GM12864 (cell line): ENCODE measurements around the gene TDRD5.

ENCODE experiments used
- DNase-seq: peaks from one replicate; pipeline ENCODE4 v3.0.0-alpha.2; 2011; ENCODE audit warnings: low read depth
- H3K4me3 ChIP-seq: 2 replicates; pipeline ENCODE4 v1.5.1; 2011; ENCODE audit warnings: mild to moderate bottlenecking, low read depth, low read length, control low read depth
- TF ChIP-seq, protein P1 (sequence below): IDR thresholded peaks from 2 replicates; pipeline ENCODE4 v1.5.1; 2011; ENCODE audit warnings: low read depth, mild to moderate bottlenecking, moderate library complexity, low read length, control low read depth, inconsistent platforms; ENCODE audit errors: missing control alignments

TDRD5 gene

DNA sequence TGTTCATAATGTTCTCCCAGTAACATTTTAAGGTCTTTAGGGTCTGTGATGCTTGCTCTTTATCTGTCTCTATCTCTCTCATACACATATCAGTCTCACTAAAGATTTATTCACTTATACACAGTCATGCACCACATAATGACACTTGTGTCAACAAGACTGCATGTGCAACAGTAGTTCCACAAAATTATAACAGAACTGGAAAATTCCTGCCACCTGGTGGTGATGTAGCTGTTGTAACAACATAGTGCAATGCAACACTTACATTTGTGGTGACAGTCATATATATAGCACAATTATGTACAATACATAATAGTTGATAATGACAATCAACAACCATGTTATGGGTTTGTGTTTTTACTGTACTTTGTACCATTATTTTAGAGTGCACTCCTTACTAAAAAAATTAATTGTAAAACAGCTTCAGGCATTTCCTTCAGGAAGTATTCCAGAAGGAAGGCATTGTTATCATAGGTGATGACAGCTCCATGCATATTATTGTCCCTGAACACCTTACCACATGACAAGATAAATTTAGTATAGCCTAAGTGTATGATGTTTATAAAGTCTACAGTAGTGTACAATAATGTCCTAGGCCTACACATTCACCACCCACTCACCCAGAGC lies 8.1 kb downstream of the TDRD5 start:
- no peak for DNase-seq

DNA sequence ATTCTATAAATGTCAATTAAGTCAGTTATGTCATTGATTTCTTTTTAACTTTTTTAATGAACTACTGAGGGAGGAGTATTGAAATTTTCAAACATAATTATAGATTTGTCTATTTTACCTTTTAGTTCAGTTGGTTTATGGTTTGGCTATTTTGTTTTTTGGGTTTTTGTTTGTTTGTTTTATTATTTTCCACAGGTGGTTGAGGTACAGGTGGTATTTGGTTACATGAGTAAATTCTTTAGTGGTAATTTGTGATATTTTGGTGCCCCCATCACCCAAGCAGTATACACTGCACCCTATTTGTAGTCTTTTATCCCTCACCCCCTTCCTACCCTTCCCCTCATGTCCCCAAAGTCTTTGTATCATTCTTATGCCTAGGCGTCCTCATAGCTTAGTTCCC lies 9.5 kb downstream of the TDRD5 start:
- DNase-seq, result no peak
- TF ChIP-seq, protein P1, sequence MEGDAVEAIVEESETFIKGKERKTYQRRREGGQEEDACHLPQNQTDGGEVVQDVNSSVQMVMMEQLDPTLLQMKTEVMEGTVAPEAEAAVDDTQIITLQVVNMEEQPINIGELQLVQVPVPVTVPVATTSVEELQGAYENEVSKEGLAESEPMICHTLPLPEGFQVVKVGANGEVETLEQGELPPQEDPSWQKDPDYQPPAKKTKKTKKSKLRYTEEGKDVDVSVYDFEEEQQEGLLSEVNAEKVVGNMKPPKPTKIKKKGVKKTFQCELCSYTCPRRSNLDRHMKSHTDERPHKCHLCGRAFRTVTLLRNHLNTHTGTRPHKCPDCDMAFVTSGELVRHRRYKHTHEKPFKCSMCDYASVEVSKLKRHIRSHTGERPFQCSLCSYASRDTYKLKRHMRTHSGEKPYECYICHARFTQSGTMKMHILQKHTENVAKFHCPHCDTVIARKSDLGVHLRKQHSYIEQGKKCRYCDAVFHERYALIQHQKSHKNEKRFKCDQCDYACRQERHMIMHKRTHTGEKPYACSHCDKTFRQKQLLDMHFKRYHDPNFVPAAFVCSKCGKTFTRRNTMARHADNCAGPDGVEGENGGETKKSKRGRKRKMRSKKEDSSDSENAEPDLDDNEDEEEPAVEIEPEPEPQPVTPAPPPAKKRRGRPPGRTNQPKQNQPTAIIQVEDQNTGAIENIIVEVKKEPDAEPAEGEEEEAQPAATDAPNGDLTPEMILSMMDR, result no peak
- H3K4me3 ChIP-seq, result no peak overlapping the region

More for the DNA sequence above, 8.1 kb downstream of the TDRD5 start:
- TF ChIP-seq, protein P1, result peak; percentile 35
- no peak overlapping the region for H3K4me3 ChIP-seq

DNA sequence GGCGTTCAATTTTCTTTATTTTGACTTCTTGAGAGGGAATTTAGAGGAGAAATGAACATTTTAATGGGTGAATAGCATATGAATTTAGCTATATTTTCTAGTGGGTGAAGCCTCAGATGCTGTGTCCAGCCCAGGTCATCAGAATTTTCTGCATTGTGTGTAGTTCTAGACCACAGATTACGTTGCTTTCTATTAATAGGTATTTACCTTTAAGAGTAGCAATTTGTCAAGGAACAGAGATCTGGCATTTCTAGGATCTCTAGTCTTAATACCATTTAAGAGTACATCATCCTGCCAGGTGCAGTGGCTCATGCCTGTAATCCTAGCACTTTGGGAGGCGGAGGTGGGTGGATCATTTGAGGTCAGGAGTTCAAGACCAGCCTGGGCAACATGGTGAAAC lies 20.7 kb downstream of the TDRD5 start:
- H3K4me3 ChIP-seq, result no peak overlapping the region
- TF ChIP-seq, protein P1, result no peak

DNA sequence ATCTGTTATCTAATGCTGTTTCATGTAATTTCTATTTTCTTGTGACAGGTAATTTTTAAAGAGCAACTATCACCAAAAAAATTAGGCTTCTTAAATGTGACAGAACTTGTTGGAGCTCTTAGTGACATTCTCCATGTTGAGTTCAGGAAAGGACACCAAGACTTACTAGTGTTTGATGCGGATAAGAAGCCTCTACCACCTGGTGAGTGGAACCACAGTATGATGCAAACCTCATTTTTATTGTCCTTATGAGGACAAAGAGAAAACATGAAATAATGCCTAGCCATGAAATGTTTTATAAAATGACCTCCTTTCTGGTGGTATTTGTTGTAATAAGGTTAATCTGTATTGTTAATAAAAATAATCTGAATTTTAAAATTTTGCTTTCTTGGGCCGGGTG lies 39.1 kb downstream of the TDRD5 start:
- H3K4me3 ChIP-seq, result no peak overlapping the region
- TF ChIP-seq, protein P1, result no peak
- DNase-seq, result no peak

More for the DNA sequence above, 20.7 kb downstream of the TDRD5 start:
- no peak for DNase-seq

DNA sequence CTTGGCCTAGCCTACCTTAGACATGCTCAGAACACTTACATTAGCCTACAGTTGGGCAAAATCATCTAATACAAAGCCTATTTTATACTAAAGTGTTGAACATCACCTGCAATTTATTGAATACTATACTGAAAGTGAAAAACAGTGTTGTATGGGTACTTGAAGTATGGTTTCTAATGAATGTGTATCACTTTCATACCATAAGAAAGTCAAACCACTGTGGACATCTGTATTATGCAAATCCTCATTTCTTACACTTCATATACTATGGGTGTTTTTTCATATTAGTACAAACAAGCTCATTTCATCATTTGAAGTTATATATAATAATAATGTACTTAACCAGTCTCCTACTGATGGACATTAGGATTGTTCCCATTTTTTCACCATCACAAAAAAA lies 41.2 kb downstream of the TDRD5 start:
- TF ChIP-seq, protein P1, result no peak
- DNase-seq, result no peak
- no peak overlapping the region for H3K4me3 ChIP-seq

DNA sequence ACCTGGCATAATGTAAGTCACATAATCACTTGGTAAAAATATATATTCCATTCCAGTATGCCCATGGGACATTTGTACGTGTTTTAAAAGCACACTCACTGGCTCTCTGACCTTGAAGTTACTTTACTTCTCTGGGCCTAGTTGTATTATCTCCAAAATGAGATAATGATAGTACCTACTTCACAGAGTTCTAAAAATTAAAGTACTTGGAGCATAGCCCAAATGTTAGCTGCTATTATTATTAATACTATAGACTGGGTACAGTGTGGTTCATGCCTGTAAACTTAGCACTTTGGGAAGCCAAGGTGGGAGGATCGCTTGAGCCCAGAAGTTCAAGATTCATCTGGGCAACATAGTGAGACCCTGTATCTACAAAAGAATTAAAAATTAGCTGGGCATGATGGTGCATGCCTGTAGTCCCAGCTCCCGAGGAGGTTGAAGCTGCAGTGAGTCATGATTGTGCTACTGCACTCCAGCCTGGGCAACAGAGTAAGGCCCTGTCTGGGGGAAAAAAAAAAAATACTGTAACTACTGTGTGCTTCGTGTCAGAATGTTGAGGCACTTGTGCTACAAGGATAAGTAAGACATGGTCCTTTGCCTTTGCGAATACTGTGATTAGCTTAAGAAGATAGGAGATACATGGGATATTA lies 45.7 kb downstream of the TDRD5 start:
- no peak overlapping the region for H3K4me3 ChIP-seq
- TF ChIP-seq, protein P1, result no peak
- DNase-seq, result no peak

DNA sequence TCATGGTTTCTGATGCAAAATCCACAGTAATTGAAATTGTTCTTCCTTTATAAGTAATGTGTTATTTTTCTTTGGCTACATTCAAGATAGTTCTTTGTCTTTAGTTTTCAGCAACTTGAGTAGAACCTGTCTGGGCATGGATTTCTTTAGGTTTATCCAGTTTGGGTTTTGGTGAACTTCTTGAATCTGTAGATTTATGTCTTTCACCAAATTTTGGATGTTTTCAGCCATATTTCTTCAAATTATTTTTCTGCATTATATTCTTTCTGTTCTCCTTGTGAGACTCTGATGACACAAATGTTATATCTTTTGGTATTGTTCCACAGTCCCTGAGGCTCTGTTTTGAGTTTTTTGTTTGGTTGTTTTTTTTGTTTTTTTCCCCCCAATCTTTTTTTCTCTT lies 69.4 kb downstream of the TDRD5 start:
- TF ChIP-seq, protein P1, result no peak
- no peak for DNase-seq
- no peak overlapping the region for H3K4me3 ChIP-seq
